ENCODE data around the gene LMAN1L.
A peak's percentile ranks its signal among the peaks of the same experiment; 100 is the strongest.

Gene LMAN1L

DNA sequence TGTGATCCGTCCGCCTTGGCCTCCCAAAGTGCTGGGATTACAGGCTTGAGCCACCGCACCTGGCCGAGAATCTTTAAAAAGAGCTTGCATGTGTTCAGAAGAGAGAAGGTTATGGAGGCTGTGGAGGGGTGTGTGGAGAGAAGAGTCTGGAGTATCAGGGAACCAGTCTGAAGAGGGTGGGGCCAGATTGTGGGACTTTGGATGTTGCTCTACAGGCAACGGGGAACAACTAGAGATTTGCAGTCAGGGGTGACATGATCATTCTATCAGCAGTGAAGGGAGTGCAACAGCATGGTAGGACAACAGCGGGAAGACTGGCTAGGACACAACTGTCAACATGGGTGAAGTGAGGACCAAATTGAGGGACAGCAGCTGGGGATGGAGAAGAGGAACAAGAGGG, 51.7 kb downstream of the LMAN1L start:
- DNase-seq, result no peak

DNA sequence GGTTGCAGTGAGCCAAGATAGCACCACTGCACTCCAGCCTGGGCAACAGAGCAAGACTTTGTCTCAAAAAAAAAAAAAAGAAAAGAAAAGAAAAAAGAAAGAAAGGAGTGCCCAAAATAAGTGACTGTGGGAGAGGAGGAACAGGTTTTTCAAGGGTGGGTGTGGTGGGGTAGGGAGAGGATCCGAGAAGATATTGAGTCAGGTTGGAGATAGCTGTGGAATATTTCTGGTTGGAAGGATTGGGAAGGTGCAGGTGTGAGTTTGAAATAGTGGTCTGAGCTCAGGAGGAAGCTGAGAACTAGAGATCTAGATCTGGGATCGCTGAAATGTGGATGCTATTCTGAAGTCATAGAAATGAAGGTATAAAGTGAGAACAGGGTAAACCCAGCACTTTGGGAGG, 52.7 kb downstream of the LMAN1L start:
- no peak for DNase-seq

DNA sequence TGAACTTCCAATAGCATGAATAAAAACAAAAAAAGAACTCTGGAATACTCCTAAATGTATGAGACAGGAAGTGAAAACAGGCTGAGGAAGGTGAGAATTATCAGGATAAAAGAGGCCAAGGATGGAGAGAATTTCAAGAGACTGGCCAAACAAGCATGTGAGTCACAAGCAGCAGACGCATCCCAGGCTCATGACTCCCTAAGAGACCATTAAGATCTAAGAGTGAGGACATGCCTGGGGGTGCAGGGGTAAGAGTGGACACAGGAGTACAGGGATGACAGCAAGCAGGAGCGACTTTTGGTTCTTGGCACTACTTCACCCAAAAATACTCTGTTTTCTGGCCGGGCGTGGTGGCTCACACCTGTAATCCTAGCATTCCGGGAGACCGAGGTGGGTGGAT, 53.5 kb downstream of the LMAN1L start:
- DNase-seq, result no peak

DNA sequence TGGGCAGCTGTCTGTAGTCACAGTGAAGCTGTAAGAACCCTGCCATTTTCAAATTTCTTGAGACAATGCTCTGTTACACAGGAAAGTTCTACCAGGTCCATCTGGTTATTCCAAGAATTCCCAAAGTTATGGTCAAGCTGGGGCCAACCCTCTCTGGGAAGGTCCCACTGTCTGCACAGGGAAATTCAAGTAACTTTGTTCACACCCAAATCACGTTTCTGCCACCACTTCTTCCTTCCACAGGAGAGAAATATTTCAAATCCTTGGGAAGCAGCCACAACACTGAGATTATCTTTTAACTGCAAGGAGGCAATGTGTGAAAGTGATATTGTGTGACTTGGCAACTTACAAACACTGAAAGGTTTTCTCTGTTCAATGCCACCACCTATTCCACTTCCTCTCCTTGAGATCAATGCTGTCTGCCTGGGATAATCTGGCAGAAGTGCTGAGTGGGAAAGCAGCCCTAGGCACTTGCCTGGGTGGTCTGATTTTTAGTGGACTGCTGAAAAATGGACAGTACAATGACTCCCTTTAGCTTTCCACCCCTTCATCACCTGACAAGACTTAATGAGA, 54.9 kb downstream of the LMAN1L start:
- DNase-seq, result no peak

DNA sequence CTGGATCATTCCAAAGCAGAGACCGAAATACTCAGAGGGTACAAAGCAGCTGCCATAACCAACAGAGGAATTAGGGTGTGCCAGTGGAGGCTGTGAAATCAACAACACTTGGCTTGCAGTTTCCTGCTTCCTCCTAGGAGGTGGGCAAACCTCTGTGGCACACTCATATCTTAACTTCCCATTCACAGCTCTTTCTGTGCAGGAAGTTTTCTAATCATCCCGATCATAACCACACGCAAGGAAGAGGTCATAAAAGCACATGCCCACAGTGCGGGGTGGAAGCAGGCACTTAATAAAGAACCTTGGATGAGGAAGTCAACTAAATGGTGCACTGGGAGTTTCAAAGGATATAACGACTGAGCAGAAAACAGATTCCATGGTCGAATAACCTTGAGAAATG, 55.4 kb downstream of the LMAN1L start:
- no peak for DNase-seq

DNA sequence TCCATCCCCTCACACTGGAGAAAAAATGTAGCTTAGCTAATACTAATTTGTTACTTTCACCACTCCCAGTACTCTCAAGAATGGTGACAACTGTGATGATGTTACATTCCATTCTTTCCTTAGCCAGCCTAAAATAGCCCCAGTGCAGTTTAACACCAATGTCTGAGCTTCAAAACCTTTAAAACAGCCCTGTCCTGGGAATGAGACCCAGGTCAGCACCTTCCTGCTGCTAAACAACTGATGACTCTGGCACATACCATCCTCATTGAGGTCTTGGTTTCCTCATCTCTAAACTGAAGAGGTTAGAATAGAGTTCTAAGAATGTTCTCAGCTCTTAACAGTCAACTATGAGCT, 56.7 kb downstream of the LMAN1L start:
- no peak for DNase-seq

DNA sequence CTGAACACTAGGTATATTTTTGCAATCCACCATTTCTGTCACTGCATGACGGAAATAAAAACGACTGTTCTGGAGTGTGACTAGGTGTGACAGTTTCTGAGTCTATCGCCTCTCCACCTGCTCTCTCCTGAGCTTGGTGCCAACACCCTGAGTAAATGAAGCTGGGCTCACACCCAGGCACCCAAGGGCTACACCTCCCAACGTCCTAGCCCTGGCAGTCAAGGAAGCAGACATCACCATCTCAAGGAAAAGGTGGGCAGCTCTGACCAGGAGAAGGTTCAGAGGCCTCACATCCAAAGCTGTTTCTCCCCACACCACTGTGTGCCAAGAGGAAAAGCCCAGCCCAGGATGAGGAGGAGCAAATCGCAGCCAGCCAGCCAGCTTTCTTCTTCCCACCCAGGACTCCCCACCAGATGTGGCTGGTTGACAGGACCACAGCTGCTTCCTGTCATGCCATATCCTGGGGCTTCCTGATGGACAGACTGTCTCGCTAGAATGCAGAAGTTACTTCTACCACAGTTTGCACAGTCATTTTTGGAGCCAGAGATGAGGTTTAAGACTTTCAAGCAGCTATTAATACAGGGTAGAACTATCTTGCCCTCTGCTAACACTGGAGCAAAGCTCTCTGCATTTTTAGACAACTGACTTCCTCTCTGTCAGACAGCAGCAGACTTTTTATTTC, 57.2 kb downstream of the LMAN1L start:
- no peak for DNase-seq

DNA sequence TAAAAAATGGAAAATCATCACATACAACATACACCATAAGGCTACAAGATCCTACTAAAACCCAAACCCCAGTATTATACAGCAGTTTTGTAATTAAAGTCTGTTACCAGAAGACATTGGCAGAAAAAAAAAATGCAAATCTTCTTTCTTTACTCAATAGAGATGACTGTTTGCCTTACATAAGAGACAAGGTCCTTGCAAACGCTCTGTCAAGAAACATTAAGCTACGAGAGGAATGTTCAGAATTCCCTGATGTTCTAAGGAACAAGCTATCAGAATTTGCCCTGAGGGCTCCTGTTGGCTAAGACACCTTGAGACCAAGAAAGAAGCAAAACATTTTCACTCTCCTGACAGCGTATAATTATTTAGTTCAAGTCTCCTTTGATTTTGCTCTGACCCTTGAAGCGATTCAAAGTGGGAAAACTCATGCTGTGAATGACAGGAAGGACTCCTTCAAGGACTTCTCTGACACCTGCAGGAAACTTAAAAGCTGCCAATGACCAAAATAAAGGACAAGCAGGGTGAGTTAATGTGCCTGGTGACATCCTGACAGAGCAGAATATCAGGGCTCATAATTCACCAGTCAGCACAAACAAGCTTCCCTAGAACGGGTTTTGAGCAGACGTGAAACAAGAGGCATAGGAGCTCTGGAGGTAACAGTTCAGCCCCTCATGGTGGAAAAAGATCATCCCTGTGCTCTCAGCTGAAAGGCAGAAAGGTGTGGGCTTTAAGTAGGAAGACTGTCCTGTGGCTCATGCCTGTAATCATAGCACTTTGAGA, 58.0 kb downstream of the LMAN1L start:
- no peak for DNase-seq

DNA sequence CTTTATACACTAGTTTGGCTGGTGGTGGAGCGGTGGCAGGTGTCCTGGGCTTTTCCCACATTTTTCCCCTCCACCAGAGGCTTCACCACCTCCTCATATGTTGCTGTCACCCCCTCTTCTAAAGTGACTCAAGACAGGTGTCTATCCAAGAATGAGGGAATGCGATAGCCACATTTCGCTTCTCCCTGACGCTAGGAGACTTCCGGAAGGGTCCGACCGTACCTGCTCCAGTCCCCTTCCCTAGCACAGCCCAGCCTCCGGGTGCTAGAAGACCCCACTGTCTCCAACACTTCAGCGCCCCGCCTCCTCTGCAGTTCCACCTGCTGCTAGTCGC, 60.0 kb downstream of the LMAN1L start:
- no peak for DNase-seq

DNA sequence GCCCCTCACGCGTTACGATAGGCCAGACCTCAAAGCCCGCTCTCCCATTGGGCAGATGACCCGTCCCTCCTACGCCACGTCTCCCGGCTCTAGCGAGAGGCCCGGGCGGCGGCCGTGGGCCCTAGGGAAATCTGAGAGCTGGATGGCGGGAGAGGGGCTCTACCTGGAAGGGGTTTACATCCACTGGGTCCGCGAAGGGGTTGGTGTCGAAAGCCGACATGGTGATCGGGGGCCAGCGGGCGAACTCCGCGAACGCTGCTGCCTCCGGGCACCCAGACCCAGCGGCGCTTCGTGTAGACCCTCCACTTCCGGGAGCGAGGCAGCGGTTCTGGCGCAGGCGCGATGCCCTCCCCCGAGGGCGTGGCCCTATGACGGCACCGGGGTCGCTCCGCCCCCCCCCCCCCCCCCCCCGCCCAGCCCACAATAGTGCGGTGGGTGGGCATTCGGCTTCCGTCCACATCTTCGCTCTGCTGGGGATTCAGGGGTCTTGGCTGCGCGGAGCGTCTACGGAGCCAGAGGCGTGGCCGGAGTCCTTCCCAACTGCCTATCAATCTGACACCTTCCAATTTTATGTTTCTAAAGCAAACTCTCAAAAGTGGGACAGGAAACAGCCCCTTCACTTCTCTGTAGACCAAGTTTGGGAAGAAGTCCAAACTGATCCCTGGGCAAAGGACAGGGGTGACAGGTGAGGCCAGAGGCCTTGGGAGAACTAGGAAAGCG, 60.6 kb downstream of the LMAN1L start, which contains the start of gene SCAMP2:
TSS of gene SCAMP2 (minus strand) at position 330 of the 720 bp plus-strand sequence. CDS start at position 220, 110 bp downstream.
- peak; percentile 97 for DNase-seq

DNA sequence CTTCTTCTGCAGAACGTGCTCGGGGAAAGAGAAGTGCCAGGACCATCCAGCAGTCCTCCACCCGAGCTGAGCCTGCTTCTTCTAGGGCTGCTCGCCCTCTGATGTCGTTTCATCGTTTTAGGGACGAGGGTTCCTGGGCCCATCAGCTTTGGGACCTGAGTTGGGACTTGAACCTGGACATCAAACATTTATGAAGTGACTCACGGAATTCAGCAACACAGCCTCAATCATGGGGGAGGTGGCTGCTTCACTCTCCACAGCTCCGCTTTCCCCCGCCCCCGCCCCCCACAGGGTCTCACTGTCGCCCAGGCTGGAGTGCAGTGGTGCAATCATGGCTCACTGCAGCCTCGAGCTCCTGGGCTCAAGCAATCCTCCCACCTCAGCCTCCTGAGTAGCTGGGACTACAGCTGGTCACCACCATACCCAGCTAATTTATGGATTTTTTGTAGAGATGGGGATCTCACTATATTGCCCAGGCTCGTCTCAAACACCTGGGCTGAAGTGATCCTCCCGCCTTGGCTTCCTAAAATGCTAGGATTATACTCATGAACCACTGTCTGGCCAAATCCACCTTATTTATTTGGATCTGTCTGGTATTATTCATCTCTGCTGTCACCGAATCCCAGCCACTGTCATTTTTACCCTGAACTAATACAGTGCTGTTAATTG, 61.3 kb downstream of the LMAN1L start:
- DNase-seq, result no peak

Data from activated CD8-positive, alpha-beta memory T cell treated with anti-CD3 and anti-CD28 coated beads for 24 hours (primary cell).